ENCODE results near the gene PLGLB2. TPM values are rescaled to one million over a fixed set of nuclear protein-coding genes. Genes with fewer than 3 reads are reported as not detected.

The PLGLB2 gene
- polyA plus RNA-seq, 3 donors from 2014 or later: 0.16 TPM; not detected in 2

Other genes starting within 250 kb of the PLGLB2 start
- 1 to 10 TPM in 1 of 3 donors, under 1 TPM in 1, not detected in 1; 0.10 to 1.3 TPM for gene RGPD2, start 77.7 kb downstream of the PLGLB2 start, polyA plus RNA-seq

Measured in immature natural killer cell (primary cell).